Neural cell (in vitro differentiated cells): ENCODE measurements around the gene RAPGEF5. TPM values are rescaled to one million over a fixed set of nuclear protein-coding genes. Genes with fewer than 3 reads are reported as not detected.

Source experiments
- H2AFZ ChIP-seq: fragments of 200-600, 300-800 bp; sonication (generic), shearing (Covaris generic); 2 replicates; pipeline ENCODE4 v1.6.0; 2014; ENCODE audit warnings: low read depth, mild to moderate bottlenecking, antibody characterized with exemption, low read length, moderate library complexity
- H3F3A ChIP-seq: fragments of 200-600 bp; shearing (Covaris generic); 2 replicates; pipeline ENCODE4 v1.6.1; 2016; ENCODE audit warnings: mild to moderate bottlenecking, moderate library complexity, mixed read lengths, antibody characterized with exemption, low read length; ENCODE audit not compliant: insufficient read depth, poor library complexity, severe bottlenecking
- H3K27ac ChIP-seq: fragments of 200-600, 300-800 bp; sonication (generic), shearing (Covaris generic); 2 replicates; pipeline ENCODE4 v1.5.1; 2014; ENCODE audit warnings: mild to moderate bottlenecking, low read length, moderate library complexity
- H3K27me3 ChIP-seq: fragments of 300-800, 200-600 bp; sonication (generic), shearing (Covaris generic); 2 replicates; pipeline ENCODE4 v1.6.0; 2014; ENCODE audit warnings: mild to moderate bottlenecking, low read depth, low read length, moderate library complexity; ENCODE audit not compliant: insufficient read depth
- H3K36me3 ChIP-seq: fragments of 300-800, 200-600 bp; sonication (generic), shearing (Covaris generic); 2 replicates; pipeline ENCODE4 v1.5.1; 2014; ENCODE audit warnings: mild to moderate bottlenecking, antibody characterized with exemption, low read length, moderate library complexity; ENCODE audit not compliant: insufficient read depth
- H3K4me2 ChIP-seq: fragments of 300-800, 200-600 bp; sonication (generic), shearing (Covaris generic); 2 replicates; pipeline ENCODE4 v1.6.0; 2014; ENCODE audit warnings: mild to moderate bottlenecking, low read length
- H3K4me3 ChIP-seq: fragments of 300-800, 200-600 bp; sonication (generic), shearing (Covaris generic); 2 replicates; pipeline ENCODE4 v1.5.1; 2014; ENCODE audit warnings: mild to moderate bottlenecking, low read length, moderate library complexity
- H3K79me2 ChIP-seq: fragments of 200-600 bp; shearing (Covaris generic); replicated peaks from 2 replicates; pipeline ENCODE4 v1.6.0; 2014; ENCODE audit warnings: mild to moderate bottlenecking, low read length, moderate library complexity; ENCODE audit not compliant: insufficient read depth
- H3K9ac ChIP-seq: fragments of 300-800, 200-600 bp; sonication (generic), shearing (Covaris generic); 2 replicates; pipeline ENCODE4 v1.6.1; 2016; ENCODE audit warnings: mild to moderate bottlenecking, low read length, mixed read lengths
- H3K9me2 ChIP-seq: fragments of 200-600 bp; shearing (Covaris generic); 2 replicates; pipeline ENCODE4 v1.6.1; 2016; ENCODE audit warnings: mild to moderate bottlenecking, low read length, mixed read lengths; ENCODE audit not compliant: insufficient read depth
- H3K9me3 ChIP-seq: fragments of 200-600, 300-800 bp; sonication (generic), shearing (Covaris generic); 2 replicates; pipeline ENCODE4 v1.6.1; 2016; ENCODE audit warnings: mild to moderate bottlenecking, mixed run types, low read length, moderate library complexity, mixed read lengths
- H4K20me1 ChIP-seq: fragments of 200-600 bp; shearing (Covaris generic); 2 replicates; pipeline ENCODE4 v1.6.1; 2016; ENCODE audit warnings: mild to moderate bottlenecking, mixed run types; ENCODE audit not compliant: insufficient read depth
- EP300 ChIP-seq: fragments of 450-650 bp; conservative IDR thresholded peaks from 2 replicates; pipeline ENCODE4 v1.6.1; 2014; ENCODE audit warnings: antibody characterized with exemption, mild to moderate bottlenecking, moderate library complexity; ENCODE audit not compliant: poor library complexity, severe bottlenecking
- EZH2 ChIP-seq: fragments of 200-600, 300-800 bp; shearing (Covaris generic), sonication (generic); IDR thresholded peaks from 2 replicates; pipeline ENCODE4 v1.6.1; 2014; ENCODE audit warnings: antibody characterized with exemption, low read length, borderline replicate concordance, mild to moderate bottlenecking; ENCODE audit not compliant: insufficient read depth, poor library complexity, severe bottlenecking
- MXI1 ChIP-seq: fragments of 450-650 bp; conservative IDR thresholded peaks from 2 replicates; pipeline ENCODE4 v1.6.1; 2014; ENCODE audit warnings: antibody characterized with exemption, mild to moderate bottlenecking; ENCODE audit not compliant: poor library complexity, severe bottlenecking
- POLR2AphosphoS5 ChIP-seq: IDR thresholded peaks from 2 replicates; pipeline ENCODE4 v1.6.1; 2012
- RAD21 ChIP-seq: fragments of 450-650 bp; conservative IDR thresholded peaks from 2 replicates; pipeline ENCODE4 v1.6.1; 2014; ENCODE audit warnings: antibody characterized with exemption, mild to moderate bottlenecking, moderate library complexity
- SMC3 ChIP-seq: fragments of 450-650 bp; conservative IDR thresholded peaks from 2 replicates; pipeline ENCODE4 v1.6.1; 2014; ENCODE audit warnings: antibody characterized with exemption, mild to moderate bottlenecking, moderate library complexity; ENCODE audit not compliant: poor library complexity
- TAF1 ChIP-seq: IDR thresholded peaks from 2 replicates; pipeline ENCODE4 v1.6.1; 2012; ENCODE audit warnings: low read depth
- polyA plus RNA-seq: library from polyadenylated mRNA; depleted of rRNA; stranded (reverse); fragments of >200 nt; gene quantifications from 2 replicates; pipeline ENCODE4 v1.2.3, GENCODE V29; 2014
- TF ChIP-seq, protein P1 (sequence below): fragments of 450-650 bp; IDR thresholded peaks from 2 replicates; pipeline ENCODE4 v1.5.1; 2014; ENCODE audit warnings: antibody characterized with exemption, mild to moderate bottlenecking, moderate library complexity; ENCODE audit not compliant: poor library complexity, severe bottlenecking
- TF ChIP-seq, protein P2 (sequence below): IDR thresholded peaks from 2 replicates; pipeline ENCODE4 v1.6.1; 2012; ENCODE audit warnings: borderline replicate concordance

The RAPGEF5 gene
- polyA plus RNA-seq, 1 donor from 2014 or later = 48.0 TPM

DNA sequence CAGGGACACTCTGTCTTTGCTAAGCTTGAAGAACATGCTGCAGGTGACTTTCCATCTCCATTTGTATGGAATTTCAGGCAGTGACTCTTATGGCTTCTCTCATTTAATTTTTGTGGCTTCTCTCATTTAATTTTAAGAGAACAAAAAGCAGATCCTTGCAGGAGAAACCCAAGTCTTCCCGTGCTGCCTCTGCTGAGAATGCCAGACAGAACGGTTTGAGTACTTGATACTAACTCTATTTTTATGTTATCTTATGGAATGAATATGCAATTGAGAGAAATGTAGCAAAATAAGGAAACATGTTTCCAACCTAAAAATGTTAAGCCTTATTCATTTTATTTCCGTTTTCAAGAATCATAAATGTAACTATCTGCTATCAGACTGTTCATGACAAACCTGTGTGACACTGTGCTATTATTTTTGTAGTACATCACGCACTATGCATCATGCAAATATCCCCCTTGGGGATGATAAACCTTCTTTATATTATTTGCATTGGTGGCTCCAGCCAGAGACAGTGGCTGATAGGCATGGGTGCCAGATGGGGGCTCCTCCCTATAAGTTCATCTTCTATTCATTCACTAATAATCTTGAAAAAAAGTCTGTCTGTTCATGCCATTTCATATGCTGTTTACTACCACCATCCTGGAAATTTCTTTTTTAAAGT is 6.9 kb upstream of the RAPGEF5 start:
- TF ChIP-seq MXI1 = no peak
- TF ChIP-seq, protein P1, sequence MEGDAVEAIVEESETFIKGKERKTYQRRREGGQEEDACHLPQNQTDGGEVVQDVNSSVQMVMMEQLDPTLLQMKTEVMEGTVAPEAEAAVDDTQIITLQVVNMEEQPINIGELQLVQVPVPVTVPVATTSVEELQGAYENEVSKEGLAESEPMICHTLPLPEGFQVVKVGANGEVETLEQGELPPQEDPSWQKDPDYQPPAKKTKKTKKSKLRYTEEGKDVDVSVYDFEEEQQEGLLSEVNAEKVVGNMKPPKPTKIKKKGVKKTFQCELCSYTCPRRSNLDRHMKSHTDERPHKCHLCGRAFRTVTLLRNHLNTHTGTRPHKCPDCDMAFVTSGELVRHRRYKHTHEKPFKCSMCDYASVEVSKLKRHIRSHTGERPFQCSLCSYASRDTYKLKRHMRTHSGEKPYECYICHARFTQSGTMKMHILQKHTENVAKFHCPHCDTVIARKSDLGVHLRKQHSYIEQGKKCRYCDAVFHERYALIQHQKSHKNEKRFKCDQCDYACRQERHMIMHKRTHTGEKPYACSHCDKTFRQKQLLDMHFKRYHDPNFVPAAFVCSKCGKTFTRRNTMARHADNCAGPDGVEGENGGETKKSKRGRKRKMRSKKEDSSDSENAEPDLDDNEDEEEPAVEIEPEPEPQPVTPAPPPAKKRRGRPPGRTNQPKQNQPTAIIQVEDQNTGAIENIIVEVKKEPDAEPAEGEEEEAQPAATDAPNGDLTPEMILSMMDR = no peak
- no peak for TF ChIP-seq RAD21
- TF ChIP-seq EZH2 = no peak
- TF ChIP-seq SMC3 = no peak
- no peak for TF ChIP-seq POLR2AphosphoS5
- no peak for TF ChIP-seq TAF1
- TF ChIP-seq, protein P2, sequence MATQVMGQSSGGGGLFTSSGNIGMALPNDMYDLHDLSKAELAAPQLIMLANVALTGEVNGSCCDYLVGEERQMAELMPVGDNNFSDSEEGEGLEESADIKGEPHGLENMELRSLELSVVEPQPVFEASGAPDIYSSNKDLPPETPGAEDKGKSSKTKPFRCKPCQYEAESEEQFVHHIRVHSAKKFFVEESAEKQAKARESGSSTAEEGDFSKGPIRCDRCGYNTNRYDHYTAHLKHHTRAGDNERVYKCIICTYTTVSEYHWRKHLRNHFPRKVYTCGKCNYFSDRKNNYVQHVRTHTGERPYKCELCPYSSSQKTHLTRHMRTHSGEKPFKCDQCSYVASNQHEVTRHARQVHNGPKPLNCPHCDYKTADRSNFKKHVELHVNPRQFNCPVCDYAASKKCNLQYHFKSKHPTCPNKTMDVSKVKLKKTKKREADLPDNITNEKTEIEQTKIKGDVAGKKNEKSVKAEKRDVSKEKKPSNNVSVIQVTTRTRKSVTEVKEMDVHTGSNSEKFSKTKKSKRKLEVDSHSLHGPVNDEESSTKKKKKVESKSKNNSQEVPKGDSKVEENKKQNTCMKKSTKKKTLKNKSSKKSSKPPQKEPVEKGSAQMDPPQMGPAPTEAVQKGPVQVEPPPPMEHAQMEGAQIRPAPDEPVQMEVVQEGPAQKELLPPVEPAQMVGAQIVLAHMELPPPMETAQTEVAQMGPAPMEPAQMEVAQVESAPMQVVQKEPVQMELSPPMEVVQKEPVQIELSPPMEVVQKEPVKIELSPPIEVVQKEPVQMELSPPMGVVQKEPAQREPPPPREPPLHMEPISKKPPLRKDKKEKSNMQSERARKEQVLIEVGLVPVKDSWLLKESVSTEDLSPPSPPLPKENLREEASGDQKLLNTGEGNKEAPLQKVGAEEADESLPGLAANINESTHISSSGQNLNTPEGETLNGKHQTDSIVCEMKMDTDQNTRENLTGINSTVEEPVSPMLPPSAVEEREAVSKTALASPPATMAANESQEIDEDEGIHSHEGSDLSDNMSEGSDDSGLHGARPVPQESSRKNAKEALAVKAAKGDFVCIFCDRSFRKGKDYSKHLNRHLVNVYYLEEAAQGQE = no peak
- TF ChIP-seq EP300 = no peak
- no peak overlapping the region for H3K27ac ChIP-seq

DNA sequence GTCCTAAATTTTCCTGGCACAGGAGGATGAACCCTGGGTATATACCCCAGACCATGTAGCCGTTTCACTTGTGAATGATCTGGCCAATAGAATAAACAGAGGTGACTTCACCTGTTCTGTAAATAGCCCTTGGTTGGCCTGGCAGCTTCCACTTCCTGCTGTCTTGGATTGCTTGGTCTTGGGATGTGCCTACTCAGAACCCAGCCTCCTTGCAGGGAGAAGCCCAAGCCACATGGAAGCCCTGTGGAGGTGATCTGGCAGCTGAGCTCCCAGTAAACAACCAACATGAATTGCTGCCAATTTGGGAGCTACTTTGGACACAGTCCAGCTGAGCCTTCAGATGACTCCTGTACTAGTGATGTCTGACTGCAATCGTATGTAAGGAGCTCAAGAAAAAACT is 4.8 kb upstream of the RAPGEF5 start:
- no peaks in the 10 kb centered on the region for H3K36me3 ChIP-seq
- H4K20me1 ChIP-seq = no peaks in the 10 kb centered on the region
- no peaks in the 10 kb centered on the region for H3K9me2 ChIP-seq
- TF ChIP-seq, protein P2 = no peak
- TF ChIP-seq TAF1 (no peak), POLR2AphosphoS5 (no peak), MXI1 (no peak), RAD21 (no peak), EP300 (no peak), EZH2 (no peak), SMC3 (no peak)
- TF ChIP-seq, protein P1 = no peak
- H3K9me3 ChIP-seq = no peaks in the 10 kb centered on the region
- H3K27me3 ChIP-seq = peaks cover 6% of the 10 kb centered on the region
- no peak overlapping the region for H2AFZ ChIP-seq
- H3K79me2 ChIP-seq = no peaks in the 10 kb centered on the region
- no peak overlapping the region for H3K27ac ChIP-seq
- no peak overlapping the region for H3K9ac ChIP-seq
- no peak overlapping the region for H3K4me3 ChIP-seq
- H3K4me2 ChIP-seq = no peak overlapping the region
- no peaks in the 10 kb centered on the region for H3F3A ChIP-seq

More for the DNA sequence above, 6.9 kb upstream of the RAPGEF5 start:
- H3F3A ChIP-seq = no peaks in the 10 kb centered on the region
- H3K36me3 ChIP-seq = no peaks in the 10 kb centered on the region
- no peak overlapping the region for H3K4me2 ChIP-seq
- no peaks in the 10 kb centered on the region for H3K27me3 ChIP-seq
- no peaks in the 10 kb centered on the region for H3K9me2 ChIP-seq
- H3K9ac ChIP-seq = no peak overlapping the region
- no peaks in the 10 kb centered on the region for H3K9me3 ChIP-seq
- no peaks in the 10 kb centered on the region for H3K79me2 ChIP-seq
- no peak overlapping the region for H2AFZ ChIP-seq
- H4K20me1 ChIP-seq = no peaks in the 10 kb centered on the region
- no peak overlapping the region for H3K4me3 ChIP-seq
